Dendritic cell treated with granulocyte-macrophage colony-stimulating factor and Interleukin-4, amounts not matched to agents 40 ng/mL and 50 ng/mL, for 4 days (primary cell): ENCODE data around the gene ZNF879.
A peak's percentile ranks its signal among the peaks of the same experiment; 100 is the strongest.

ENCODE experiments used
- H3K27ac Mint-ChIP-seq: one replicate; pipeline ENCODE4 v1.8.0; 2022; ENCODE audit warnings: mild to moderate bottlenecking, mixed read lengths
- H3K27me3 Mint-ChIP-seq: one replicate; pipeline ENCODE4 v1.8.0; 2022; ENCODE audit warnings: mild to moderate bottlenecking, mixed read lengths
- H3K36me3 Mint-ChIP-seq: one replicate; pipeline ENCODE4 v1.8.0; 2022; ENCODE audit warnings: low read depth, mixed read lengths
- H3K4me1 Mint-ChIP-seq: one replicate; pipeline ENCODE4 v1.8.0; 2022; ENCODE audit warnings: low read depth, mixed read lengths
- H3K4me3 Mint-ChIP-seq: one replicate; pipeline ENCODE4 v1.8.0; 2022; ENCODE audit warnings: mild to moderate bottlenecking, moderate library complexity, mixed read lengths
- H3K9me3 Mint-ChIP-seq: one replicate; pipeline ENCODE4 v1.8.0; 2022; ENCODE audit warnings: mixed read lengths
- intact Hi-C: fragments of 100-400 bp; cut with micrococcal nuclease; formaldehyde crosslinking; loops from one replicate; pipeline ENCODE4 v1.15.0; 2022

ZNF879 gene

DNA sequence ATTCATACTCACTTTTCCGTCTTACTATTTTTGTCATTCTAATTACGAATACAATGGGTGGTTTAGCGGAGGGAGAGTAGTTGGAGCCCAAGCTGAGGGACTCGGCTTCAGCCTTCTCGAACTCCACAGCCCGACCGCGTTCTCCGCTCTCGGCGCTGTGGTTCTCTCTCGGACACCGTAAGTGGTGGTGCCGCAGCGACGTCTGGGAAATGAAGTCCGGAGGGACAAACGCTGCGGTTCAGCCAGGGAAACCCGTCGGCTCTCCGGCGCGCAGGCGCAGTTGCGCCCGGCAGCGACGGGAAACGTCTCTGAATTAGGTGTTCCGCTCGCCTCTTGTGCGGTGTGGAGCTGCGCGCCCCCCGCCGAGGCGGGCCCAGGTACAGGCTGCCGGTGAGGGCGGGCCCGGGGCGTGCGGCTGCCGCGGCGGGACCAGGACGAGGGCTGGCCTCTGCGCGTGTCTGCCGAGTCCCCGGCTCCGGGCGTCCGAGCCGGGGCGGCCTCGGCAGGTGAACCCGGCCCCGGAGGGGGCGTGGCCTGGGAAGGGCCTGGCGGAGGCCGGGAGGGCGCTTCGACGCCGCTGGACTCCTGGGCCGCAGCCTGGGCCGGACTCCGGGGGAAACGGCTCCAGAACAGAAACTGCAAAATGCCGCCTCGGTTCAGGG, at the start of gene ZNF879:
TSS of gene ZNF879 (plus strand) at position 277 of the 662 bp plus-strand sequence. CDS start 1,201 bp downstream, outside the sequence.
- intact Hi-C loops, result loop anchor here (1.0 to 10.0 kb wide), 5 partner anchors 37 to 397 kb away; partner anchors contain the start of genes CLK4, ZNF354A, ZNF354B and ZNF354C
- Mint-ChIP-seq H3K36me3 (peaks cover 44% of the 10 kb centered on the region), H3K9me3 (peaks cover 61% of the 10 kb centered on the region), H3K4me1 (peaks cover 15% of the 10 kb centered on the region), H3K27ac (peak within 1 kb of the TSS; percentile 75), H3K27me3 (peaks cover 7% of the 10 kb centered on the region), H3K4me3 (peak within 1 kb of the TSS; percentile 87)

DNA sequence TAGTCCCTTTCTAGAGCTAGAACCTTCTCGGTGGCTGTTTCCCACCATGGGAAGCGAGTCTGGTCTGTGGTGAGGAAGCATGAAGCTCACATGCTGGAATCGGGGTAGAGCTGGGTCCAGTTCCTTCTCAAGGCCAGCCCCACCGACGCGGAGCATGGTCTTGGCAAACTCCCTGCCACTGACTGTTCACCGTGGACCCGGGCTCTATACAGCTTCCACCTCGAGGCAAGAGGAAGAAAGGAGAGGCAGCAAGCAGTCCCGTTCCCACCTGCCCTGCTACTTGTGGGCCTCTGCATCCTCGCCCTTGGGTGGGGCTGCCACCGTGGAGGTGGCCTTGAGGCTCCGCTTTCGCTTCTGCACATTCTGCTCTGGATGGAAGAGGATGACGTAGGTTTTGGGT, 42.2 kb upstream of the ZNF879 start:
- no peaks in the 10 kb centered on the region for H3K27me3 Mint-ChIP-seq
- H3K36me3 Mint-ChIP-seq, result no peaks in the 10 kb centered on the region
- H3K4me1 Mint-ChIP-seq, result no peaks in the 10 kb centered on the region
- no peak overlapping the region for H3K4me3 Mint-ChIP-seq
- intact Hi-C loops, result no loop called here
- H3K27ac Mint-ChIP-seq, result no peak overlapping the region
- H3K9me3 Mint-ChIP-seq, result peaks cover 99% of the 10 kb centered on the region

- Mint-ChIP-seq H3K36me3 (no peaks in the 10 kb centered on the region), H3K4me3 (no peak overlapping the region), H3K27me3 (no peaks in the 10 kb centered on the region), H3K27ac (no peak overlapping the region), H3K4me1 (no peaks in the 10 kb centered on the region), H3K9me3 (peaks cover 99% of the 10 kb centered on the region)
- intact Hi-C loops, result no loop called here
These were observed 40.7 kb upstream of the ZNF879 start for GRCh38 chr5:178982941-178983340.

- Mint-ChIP-seq H3K27ac (no peak overlapping the region), H3K9me3 (peaks cover 99% of the 10 kb centered on the region), H3K4me1 (no peaks in the 10 kb centered on the region), H3K27me3 (no peaks in the 10 kb centered on the region), H3K36me3 (no peaks in the 10 kb centered on the region), H3K4me3 (no peak overlapping the region)
- intact Hi-C loops, result no loop called here
These were observed 39.9 kb upstream of the ZNF879 start for GRCh38 chr5:178983728-178984127.

DNA sequence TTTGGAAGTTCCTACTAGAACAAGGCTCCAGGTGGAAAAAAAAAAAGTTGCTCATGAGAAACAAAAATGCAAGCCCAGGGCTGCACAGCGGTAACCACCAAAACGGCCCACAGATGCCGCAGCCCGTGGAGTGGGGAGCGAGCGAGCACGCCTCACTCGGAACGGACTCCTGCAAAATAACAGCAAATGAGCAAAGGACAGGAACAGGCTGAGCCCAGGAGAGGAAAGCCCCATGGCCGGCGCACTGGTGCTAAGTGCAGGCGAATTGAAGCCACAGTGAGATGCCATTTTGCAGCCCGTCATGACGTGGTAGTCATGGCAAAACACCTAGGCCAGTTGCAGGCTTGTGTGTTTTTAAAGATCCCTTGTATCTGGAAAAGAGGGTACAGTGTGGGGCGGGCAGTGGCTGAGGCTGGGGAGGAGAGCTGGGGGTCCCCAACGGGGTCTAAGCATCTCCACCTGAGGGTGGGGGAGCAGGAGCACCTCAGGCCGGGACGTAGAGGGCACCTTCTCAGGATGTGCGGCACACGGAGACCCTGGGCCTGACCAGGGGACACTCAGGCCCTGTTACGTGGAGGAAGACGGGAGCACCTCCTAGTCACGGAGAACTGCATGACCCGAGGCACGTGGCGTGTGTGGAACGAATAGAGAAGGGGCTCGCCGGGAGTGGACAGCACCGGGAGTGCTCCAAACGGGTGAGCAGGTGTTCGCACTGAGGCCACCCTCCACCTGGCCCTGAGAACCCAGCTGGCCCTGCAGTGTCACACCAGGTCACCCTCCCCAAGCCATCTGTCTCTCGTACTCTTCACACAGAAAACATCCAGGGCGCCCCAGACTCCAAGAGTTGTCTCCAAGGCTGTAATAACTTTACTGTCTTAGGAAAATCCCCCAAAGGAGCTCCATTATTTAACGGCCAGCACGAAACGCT, 39.2 kb upstream of the ZNF879 start:
- no peaks in the 10 kb centered on the region for H3K4me1 Mint-ChIP-seq
- H3K27me3 Mint-ChIP-seq, result no peaks in the 10 kb centered on the region
- H3K36me3 Mint-ChIP-seq, result no peaks in the 10 kb centered on the region
- H3K9me3 Mint-ChIP-seq, result peaks cover 99% of the 10 kb centered on the region
- no peak overlapping the region for H3K4me3 Mint-ChIP-seq
- H3K27ac Mint-ChIP-seq, result no peak overlapping the region
- intact Hi-C loops, result no loop called here

- H3K9me3 Mint-ChIP-seq, result peaks cover 99% of the 10 kb centered on the region
- intact Hi-C loops, result no loop called here
- H3K4me3 Mint-ChIP-seq, result no peak overlapping the region
- H3K27ac Mint-ChIP-seq, result no peak overlapping the region
- H3K27me3 Mint-ChIP-seq, result no peaks in the 10 kb centered on the region
- H3K4me1 Mint-ChIP-seq, result no peaks in the 10 kb centered on the region
- H3K36me3 Mint-ChIP-seq, result no peaks in the 10 kb centered on the region
These were observed 37.2 kb upstream of the ZNF879 start for GRCh38 chr5:178986326-178986960.

DNA sequence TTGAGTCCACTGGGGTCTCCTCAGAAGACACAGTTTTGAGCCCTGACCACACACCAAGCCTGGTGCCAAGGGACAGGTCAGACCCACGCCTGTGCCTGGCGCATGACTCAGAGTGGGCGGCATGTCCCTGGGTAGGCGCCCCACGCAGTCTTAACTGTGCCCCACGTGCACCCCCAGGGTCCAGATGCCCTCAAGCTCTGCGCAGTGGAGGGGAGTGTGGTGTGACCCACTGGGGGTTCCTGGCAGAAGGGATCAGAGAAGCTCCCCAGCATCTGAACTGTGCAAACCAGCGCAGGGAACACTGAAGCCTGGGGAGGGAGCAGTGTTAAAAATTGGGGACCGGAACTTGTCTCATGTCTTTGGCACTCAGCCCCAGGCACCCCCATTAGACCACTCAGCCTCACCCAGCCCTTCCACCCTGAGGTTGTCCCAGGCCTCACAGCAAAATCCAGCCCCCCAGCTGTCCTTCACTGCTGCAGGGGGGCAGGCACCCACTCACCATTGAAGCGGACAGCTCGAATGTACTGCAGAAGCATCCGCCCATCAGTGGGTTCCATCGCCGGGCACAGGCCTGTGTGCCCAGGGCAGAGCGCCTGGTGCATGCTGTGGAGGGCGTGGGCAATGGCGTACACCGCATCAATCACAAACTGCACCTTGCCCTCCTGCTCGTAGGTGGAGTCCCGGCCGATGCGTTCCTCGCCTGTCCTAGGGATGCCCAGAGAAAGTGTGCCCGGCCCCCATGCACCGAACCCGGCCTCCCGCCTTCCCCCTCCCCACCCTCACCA, 35.0 kb upstream of the ZNF879 start:
- intact Hi-C loops, result no loop called here
- H3K4me3 Mint-ChIP-seq, result no peak overlapping the region
- no peak overlapping the region for H3K27ac Mint-ChIP-seq
- H3K9me3 Mint-ChIP-seq, result peaks cover 90% of the 10 kb centered on the region
- peaks cover 20% of the 10 kb centered on the region for H3K27me3 Mint-ChIP-seq
- no peaks in the 10 kb centered on the region for H3K4me1 Mint-ChIP-seq
- H3K36me3 Mint-ChIP-seq, result no peaks in the 10 kb centered on the region

GRCh38 chr5:178989311-178989710, 34.3 kb upstream of the ZNF879 start:
- no peak overlapping the region for H3K4me3 Mint-ChIP-seq
- H3K36me3 Mint-ChIP-seq, result no peaks in the 10 kb centered on the region
- peaks cover 83% of the 10 kb centered on the region for H3K9me3 Mint-ChIP-seq
- intact Hi-C loops, result no loop called here
- H3K27me3 Mint-ChIP-seq, result peaks cover 27% of the 10 kb centered on the region
- no peaks in the 10 kb centered on the region for H3K4me1 Mint-ChIP-seq
- H3K27ac Mint-ChIP-seq, result no peak overlapping the region

DNA sequence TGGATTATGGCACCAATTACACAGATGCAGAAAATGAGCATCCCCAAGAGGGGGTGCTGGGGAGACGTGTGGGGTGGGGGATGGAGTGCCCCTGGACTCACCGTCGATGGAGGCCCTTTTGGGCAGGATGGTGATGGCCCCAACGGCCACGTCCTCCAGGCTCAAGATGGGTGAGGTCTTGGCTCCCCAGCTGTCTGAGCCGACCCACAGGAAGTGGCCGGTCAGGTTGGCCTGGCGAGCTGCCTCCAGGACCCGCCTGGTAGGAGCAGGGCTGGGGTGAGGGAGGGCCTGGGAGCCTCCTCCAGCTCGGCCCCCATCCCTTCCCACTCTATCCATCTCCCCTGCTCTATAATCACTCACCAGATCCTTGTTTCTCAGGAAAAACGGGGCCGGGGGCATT, 33.1 kb upstream of the ZNF879 start:
- no peak overlapping the region for H3K27ac Mint-ChIP-seq
- no peak overlapping the region for H3K4me3 Mint-ChIP-seq
- peaks cover 72% of the 10 kb centered on the region for H3K9me3 Mint-ChIP-seq
- no peaks in the 10 kb centered on the region for H3K4me1 Mint-ChIP-seq
- no peaks in the 10 kb centered on the region for H3K36me3 Mint-ChIP-seq
- peaks cover 33% of the 10 kb centered on the region for H3K27me3 Mint-ChIP-seq
- intact Hi-C loops, result no loop called here

- H3K36me3 Mint-ChIP-seq, result no peaks in the 10 kb centered on the region
- intact Hi-C loops, result no loop called here
- peaks cover 62% of the 10 kb centered on the region for H3K9me3 Mint-ChIP-seq
These were observed 32.1 kb upstream of the ZNF879 start for GRCh38 chr5:178991190-178992145.

DNA sequence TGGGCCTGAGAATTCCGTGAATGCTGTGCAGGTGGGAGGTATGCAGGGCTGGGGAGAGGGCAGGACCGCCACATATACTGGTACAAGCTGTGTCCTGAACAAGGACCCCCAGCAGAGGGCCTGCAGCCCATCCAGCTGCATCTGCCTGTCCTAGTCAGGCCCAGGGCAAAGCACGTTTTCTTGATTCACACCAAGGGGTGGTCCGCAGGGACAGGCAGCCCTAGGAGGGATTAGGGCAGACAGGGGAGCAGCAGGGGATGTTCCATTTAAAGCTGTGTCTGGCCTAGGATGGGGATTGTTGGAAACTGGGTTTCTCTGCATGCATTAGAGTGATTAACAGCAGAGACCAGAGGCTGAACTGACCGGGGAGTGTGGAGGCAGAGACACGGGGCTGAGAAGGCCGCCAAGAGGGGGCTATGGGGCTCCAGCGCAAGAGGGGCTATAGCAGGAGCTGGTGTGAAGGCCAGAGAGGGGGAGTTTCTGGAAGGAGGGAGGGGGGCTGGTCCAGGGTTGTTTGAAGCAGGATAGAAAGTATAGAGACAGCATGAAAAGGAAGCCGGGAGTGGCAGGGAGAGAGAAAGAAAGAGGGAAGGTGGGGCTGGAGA, 31.2 kb upstream of the ZNF879 start:
- Mint-ChIP-seq H3K36me3 (no peaks in the 10 kb centered on the region), H3K4me3 (no peak overlapping the region), H3K4me1 (no peaks in the 10 kb centered on the region), H3K27me3 (peaks cover 42% of the 10 kb centered on the region), H3K27ac (no peak overlapping the region), H3K9me3 (peaks cover 53% of the 10 kb centered on the region)
- intact Hi-C loops, result no loop called here

More at GRCh38 chr5:178991190-178992145, 32.1 kb upstream of the ZNF879 start:
- Mint-ChIP-seq H3K27ac (no peak overlapping the region), H3K4me3 (no peak overlapping the region), H3K4me1 (no peaks in the 10 kb centered on the region), H3K27me3 (peaks cover 38% of the 10 kb centered on the region)

- Mint-ChIP-seq H3K9me3 (peaks cover 44% of the 10 kb centered on the region), H3K4me3 (no peak overlapping the region), H3K27me3 (peaks cover 42% of the 10 kb centered on the region), H3K4me1 (no peaks in the 10 kb centered on the region), H3K36me3 (no peaks in the 10 kb centered on the region), H3K27ac (no peak overlapping the region)
- intact Hi-C loops, result no loop called here
These were observed 30.3 kb upstream of the ZNF879 start for GRCh38 chr5:178993236-178993765.
